ENCODE measurements around the gene TAOK2. TPM values are rescaled to one million over a fixed set of nuclear protein-coding genes. Genes with fewer than 3 reads are reported as not detected.

The TAOK2 gene
- total and polyA plus RNA-seq, 2 of the 13 experiments (the other 11 are each of a cell fraction or from before 2014, with no cell fraction given), result 17.4 to 43.2 TPM

GRCh38 chr16:29925781-29926710, 47.6 kb upstream of the TAOK2 start, which contains the start of gene KCTD13 (continued):
- TF ChIP-seq ZNF318 (CRISPR knock-in tag; IDR thresholded peaks at IDR 0.05) (peak; percentile 97), TARDBP (CRISPR knock-in tag; IDR thresholded peaks at IDR 0.05) (peak; percentile 75), RFX1 (IDR thresholded peaks at IDR 0.05) (no peak), PBX2 (CRISPR knock-in tag; IDR thresholded peaks at IDR 0.05) (0 out of 2 replicates have a peak, but pooled peaks have one; percentile 25), PRDM10 (CRISPR knock-in tag; IDR thresholded peaks at IDR 0.05; ENCODE audit: low read depth) (no peak), FOXC1 (CRISPR knock-in tag; IDR thresholded peaks at IDR 0.05; ENCODE audit: borderline replicate concordance) (peak; percentile 71; the same call in 1 of the 2 replicates), BCL3 (CRISPR knock-in tag; IDR thresholded peaks at IDR 0.05) (peak; percentile 86; the same call in 1 of the 2 replicates)

All from HepG2 (cell line).